PC-9 (cell line): ENCODE results near the gene VMO1.

Experiments used
- CTCF ChIP-seq: fragments of 200-600 bp; sonication (generic); conservative IDR thresholded peaks from 2 replicates; pipeline ENCODE4 v1.6.1; 2017; ENCODE audit warnings: mixed run types, antibody characterized with exemption, mild to moderate bottlenecking, moderate library complexity
- EZH2 ChIP-seq: fragments of 200-600 bp; sonication (generic); IDR thresholded peaks from 2 replicates; pipeline ENCODE4 v1.8.0; 2017; ENCODE audit warnings: antibody characterized with exemption, low read depth

GRCh38 chr17:4800462-4801196 lies 14.5 kb upstream of the VMO1 start:
- no peak for TF ChIP-seq CTCF
- TF ChIP-seq EZH2 = no peak
